SK-MEL-5 (cell line): Measurements from ENCODE around the gene GLIS1. TPM values are rescaled to one million over a fixed set of nuclear protein-coding genes. Genes with fewer than 3 reads are reported as not detected.
A peak's percentile ranks its signal among the peaks of the same experiment; 100 is the strongest.

Experiments
- DNase-seq: peaks from one replicate; pipeline ENCODE4 v3.0.0-alpha.2; 2016; ENCODE audit warnings: low read depth, low spot score
- in situ Hi-C: cut with HindIII; loops from 2 replicates; pipeline ENCODE4 v1.10.0; 2016; ENCODE audit warnings: low sequenced_read_pairs, high pct_unique_total_duplicates, low pct_unique_long_range_greater_than_20kb
- total RNA-seq: library from RNA; depleted of rRNA; stranded (reverse); fragments of >200 nt; shearing (Covaris generic); gene quantifications from 2 replicates; pipeline ENCODE4 v1.2.3, GENCODE V29; 2014

GLIS1 gene
- total RNA-seq, 1 experiment from 2014 or later, result 0.16 TPM

- in situ Hi-C loops, result no loop called here
- no peak for DNase-seq
These were observed 257.5 kb downstream of the GLIS1 start for GRCh38 chr1:53481456-53481855.

- in situ Hi-C loops, result no loop called here
- DNase-seq, result no peak
These were observed 258.3 kb downstream of the GLIS1 start for GRCh38 chr1:53480678-53481077.

- DNase-seq, result no peak
- in situ Hi-C loops, result no loop called here
These were observed 260.5 kb downstream of the GLIS1 start for GRCh38 chr1:53478502-53478818.

GRCh38 chr1:53477651-53478501 lies 261.1 kb downstream of the GLIS1 start:
- no peak for DNase-seq
- in situ Hi-C loops, result no loop called here

GRCh38 chr1:53476579-53476978 lies 262.4 kb downstream of the GLIS1 start:
- in situ Hi-C loops, result no loop called here

GRCh38 chr1:53475664-53476063 lies 263.3 kb downstream of the GLIS1 start:
- DNase-seq, result no peak
- in situ Hi-C loops, result no loop called here

More at GRCh38 chr1:53476579-53476978, 262.4 kb downstream of the GLIS1 start:
- DNase-seq, result no peak

- in situ Hi-C loops, result no loop called here
- DNase-seq, result no peak
These were observed 265.5 kb downstream of the GLIS1 start for GRCh38 chr1:53473463-53473862.

- in situ Hi-C loops, result no loop called here
- no peak for DNase-seq
These were observed 268.0 kb downstream of the GLIS1 start for GRCh38 chr1:53471000-53471399.

- in situ Hi-C loops, result no loop called here
- no peak for DNase-seq
These were observed 268.4 kb downstream of the GLIS1 start for GRCh38 chr1:53470584-53470983.

- DNase-seq, result peak; percentile 68
These were observed 268.8 kb downstream of the GLIS1 start for GRCh38 chr1:53470155-53470554.

GRCh38 chr1:53469373-53469772 lies 269.6 kb downstream of the GLIS1 start:
- in situ Hi-C loops, result no loop called here

More at GRCh38 chr1:53470155-53470554, 268.8 kb downstream of the GLIS1 start:
- in situ Hi-C loops, result no loop called here

GRCh38 chr1:53468374-53468773 lies 270.6 kb downstream of the GLIS1 start:
- no peak for DNase-seq
- in situ Hi-C loops, result no loop called here

More at GRCh38 chr1:53469373-53469772, 269.6 kb downstream of the GLIS1 start:
- no peak for DNase-seq

- no peak for DNase-seq
- in situ Hi-C loops, result no loop called here
These were observed 271.6 kb downstream of the GLIS1 start for GRCh38 chr1:53467391-53467790.

GRCh38 chr1:53465023-53465957 lies 273.7 kb downstream of the GLIS1 start:
- no peak for DNase-seq
- in situ Hi-C loops, result no loop called here

GRCh38 chr1:53463961-53464899 lies 274.7 kb downstream of the GLIS1 start:
- no peak for DNase-seq
- in situ Hi-C loops, result no loop called here

GRCh38 chr1:53462769-53463501 lies 276.0 kb downstream of the GLIS1 start:
- DNase-seq, result no peak
- in situ Hi-C loops, result no loop called here

- no peak for DNase-seq
- in situ Hi-C loops, result no loop called here
These were observed 276.8 kb downstream of the GLIS1 start for GRCh38 chr1:53462193-53462592.
